Cardiac fibroblast (primary cell): ENCODE measurements around the gene RPA3.
A peak's percentile ranks its signal among the peaks of the same experiment; 100 is the strongest.
"Not testable (repeated sequence)": the region's sequence is repeated elsewhere in the genome, so short reads cannot be mapped to it uniquely, and the experiment has no call there.

Experiments used
- DNase-seq, 2 donors: peaks; one replicate each; pipeline versions ENCODE4 v3.0.0 to v3.0.0-alpha.2; 2010; ENCODE audit warnings: low read depth in 2 of 2
- H3K4me3 ChIP-seq, 2 donors: replicated peaks in 1 of 2; 1 replicate in 1 of 2; 2 replicates in 1 of 2; pipeline ENCODE4 v1.5.1; 2011; ENCODE audit warnings: low read depth in 2 of 2, low read length in 2 of 2, mild to moderate bottlenecking in 2 of 2, moderate library complexity in 1 of 2
- CTCF ChIP-seq: IDR thresholded peaks from one replicate; pipeline ENCODE4 v1.5.1; 2011; ENCODE audit warnings: low read depth, mild to moderate bottlenecking, low read length, inconsistent platforms

RPA3 gene

GRCh38 chr7:7664291-7664690 lies 54.1 kb downstream of the RPA3 start:
- no peak for DNase-seq
- no peak overlapping the region for H3K4me3 ChIP-seq
- TF ChIP-seq CTCF, result no peak

- H3K4me3 ChIP-seq, result no peak overlapping the region
- DNase-seq, result peak in 1 of 2 donors; percentile 23
- TF ChIP-seq CTCF, result peak; percentile 18
Observed at GRCh38 chr7:7662527-7662926, 55.9 kb downstream of the RPA3 start.

- not testable (repeated sequence) for H3K4me3 ChIP-seq, DNase-seq
Observed at GRCh38 chr7:7656459-7656858, 61.9 kb downstream of the RPA3 start.

- DNase-seq, result peak in 1 of 2 donors; percentile 16
- no peak for TF ChIP-seq CTCF
- H3K4me3 ChIP-seq, result no peak overlapping the region
Observed at GRCh38 chr7:7654964-7655715, 63.3 kb downstream of the RPA3 start.

- TF ChIP-seq CTCF, result peak; percentile 51
- H3K4me3 ChIP-seq, result no peak overlapping the region
- peak in 1 of 2 donors; percentile 26 for DNase-seq
Observed at GRCh38 chr7:7653593-7654187, 64.7 kb downstream of the RPA3 start.

- no peak for TF ChIP-seq CTCF
- DNase-seq, result no peak
- H3K4me3 ChIP-seq, result no peak overlapping the region
Observed at GRCh38 chr7:7652798-7653540, 65.4 kb downstream of the RPA3 start.

- no peak overlapping the region for H3K4me3 ChIP-seq
- no peak for TF ChIP-seq CTCF
- no peak for DNase-seq
Observed at GRCh38 chr7:7651479-7651878, 66.9 kb downstream of the RPA3 start.
